Stimulated activated CD4-positive, alpha-beta T cell treated with anti-CD3 and anti-CD28 coated beads, Interleukin-2, amount 100 ng/mL, for 4 hours (primary cell): Measurements from ENCODE around the gene INHBC.
A peak's percentile ranks its signal among the peaks of the same experiment; 100 is the strongest.

Source experiments
- DNase-seq: peaks from one replicate; pipeline ENCODE4 v3.0.0-alpha.2; 2020; ENCODE audit warnings: low read depth

INHBC gene

GRCh38 chr12:57469296-57470164 is 34.9 kb downstream of the INHBC start:
- DNase-seq = no peak

GRCh38 chr12:57470286-57470969 is 35.8 kb downstream of the INHBC start:
- no peak for DNase-seq

- DNase-seq = no peak
Measured at GRCh38 chr12:57470970-57471656, 36.5 kb downstream of the INHBC start.

- no peak for DNase-seq
Measured at GRCh38 chr12:57471661-57472060, 37.1 kb downstream of the INHBC start.

- no peak for DNase-seq
Measured at GRCh38 chr12:57472391-57472790, 37.8 kb downstream of the INHBC start.

- DNase-seq = no peak
Measured at GRCh38 chr12:57473392-57473791, 38.8 kb downstream of the INHBC start.

GRCh38 chr12:57473886-57474285 is 39.3 kb downstream of the INHBC start:
- no peak for DNase-seq

- no peak for DNase-seq
Measured at GRCh38 chr12:57474430-57474829, 39.8 kb downstream of the INHBC start.

GRCh38 chr12:57474862-57475261 is 40.3 kb downstream of the INHBC start:
- DNase-seq = no peak

GRCh38 chr12:57475271-57476161 is 40.9 kb downstream of the INHBC start:
- no peak for DNase-seq

- peak; percentile 48 for DNase-seq
Measured at GRCh38 chr12:57476162-57476992, 41.8 kb downstream of the INHBC start.

- DNase-seq = no peak
Measured at GRCh38 chr12:57476993-57477709, 42.6 kb downstream of the INHBC start.

GRCh38 chr12:57477710-57478681 is 43.4 kb downstream of the INHBC start:
- DNase-seq = peak; percentile 39

GRCh38 chr12:57479043-57479375 is 44.4 kb downstream of the INHBC start:
- DNase-seq = no peak

GRCh38 chr12:57479376-57480115 is 45.0 kb downstream of the INHBC start, which contains the start of gene ARHGAP9:
Gene ARHGAP9, minus strand, starts transcription at chr12:57479866. Its CDS starts 460 bp downstream, at chr12:57479406.
- DNase-seq = peak; percentile 59

- no peak for DNase-seq
Measured at GRCh38 chr12:57481671-57482070, 47.1 kb downstream of the INHBC start.

- no peak for DNase-seq
Measured at GRCh38 chr12:57483466-57483865, 48.9 kb downstream of the INHBC start.

- DNase-seq = no peak
Measured at GRCh38 chr12:57485695-57486094, 51.1 kb downstream of the INHBC start.
